Cardiac fibroblast (primary cell): ENCODE data around the gene KCNK1.

Source experiments
- DNase-seq, 2 donors: peaks; one replicate each; pipeline versions ENCODE4 v3.0.0 to v3.0.0-alpha.2; 2010; ENCODE audit warnings: low read depth in 2 of 2
- H3K4me3 ChIP-seq, 2 donors: replicated peaks in 1 of 2; 1 replicate in 1 of 2; 2 replicates in 1 of 2; pipeline ENCODE4 v1.5.1; 2011; ENCODE audit warnings: low read depth in 2 of 2, low read length in 2 of 2, mild to moderate bottlenecking in 2 of 2, moderate library complexity in 1 of 2
- CTCF ChIP-seq: IDR thresholded peaks from one replicate; pipeline ENCODE4 v1.5.1; 2011; ENCODE audit warnings: low read depth, mild to moderate bottlenecking, low read length, inconsistent platforms

The KCNK1 gene

GRCh38 chr1:233613252-233614172 is at the start of gene KCNK1:
TSS of gene KCNK1 (plus strand) at chr1:233614106. CDS start at chr1:233614172, 66 bp downstream.
- H3K4me3 ChIP-seq, result peak within 1 kb of the TSS; percentile 70 to 82
- TF ChIP-seq CTCF, result no peak

GRCh38 chr1:233565313-233565712 is 48.6 kb upstream of the KCNK1 start:
- DNase-seq, result no peak
- H3K4me3 ChIP-seq, result no peak overlapping the region
- TF ChIP-seq CTCF, result no peak

More at GRCh38 chr1:233613252-233614172, at the start of gene KCNK1:
- DNase-seq, result peak; percentile 80 to 94

GRCh38 chr1:233566886-233567285 is 47.0 kb upstream of the KCNK1 start:
- no peak for TF ChIP-seq CTCF
- H3K4me3 ChIP-seq, result no peak overlapping the region
- DNase-seq, result peak in 1 of 2 donors; percentile 6

- H3K4me3 ChIP-seq, result no peak overlapping the region
- no peak for TF ChIP-seq CTCF
- DNase-seq, result peak; percentile 11 to 33
Observed at GRCh38 chr1:233569636-233570035, 44.3 kb upstream of the KCNK1 start.

GRCh38 chr1:233570216-233570615 is 43.7 kb upstream of the KCNK1 start:
- DNase-seq, result no peak
- no peak overlapping the region for H3K4me3 ChIP-seq
- no peak for TF ChIP-seq CTCF

GRCh38 chr1:233570706-233571105 is 43.2 kb upstream of the KCNK1 start:
- no peak for DNase-seq
- H3K4me3 ChIP-seq, result no peak overlapping the region
- TF ChIP-seq CTCF, result no peak
